Immature natural killer cell (primary cell): ENCODE measurements around the gene ISLR2. TPM values are rescaled to one million over a fixed set of nuclear protein-coding genes. Genes with fewer than 3 reads are reported as not detected.

Experiments
- DNase-seq, 3 donors: peaks; one replicate each; pipeline ENCODE4 v3.0.0; 2022; ENCODE audit warnings: mixed read lengths in 1 of 3
- H3K27ac Mint-ChIP-seq, 6 donors: one replicate each; pipeline ENCODE4 v1.8.0; 2020; ENCODE audit warnings: mixed read lengths in 6 of 6, mild to moderate bottlenecking in 5 of 6, inconsistent platforms in 4 of 6, moderate library complexity in 3 of 6
- H3K27me3 Mint-ChIP-seq, 3 donors: one replicate each; pipeline ENCODE4 v1.8.0; 2020 to 2021; ENCODE audit warnings: low read depth in 3 of 3, mild to moderate bottlenecking in 3 of 3, mixed read lengths in 3 of 3, moderate library complexity in 3 of 3, inconsistent platforms in 1 of 3
- H3K36me3 Mint-ChIP-seq, 3 donors: one replicate each; pipeline ENCODE4 v1.8.0; 2020; ENCODE audit warnings: mixed read lengths in 3 of 3, inconsistent platforms in 2 of 3, mild to moderate bottlenecking in 2 of 3
- H3K4me1 Mint-ChIP-seq, 2 donors: one replicate each; pipeline ENCODE4 v1.8.0; 2020; ENCODE audit warnings: inconsistent platforms in 2 of 2, mild to moderate bottlenecking in 2 of 2, mixed read lengths in 2 of 2, moderate library complexity in 1 of 2
- H3K4me3 Mint-ChIP-seq, 5 donors: one replicate each; pipeline ENCODE4 v1.8.0; 2020; ENCODE audit warnings: mild to moderate bottlenecking in 5 of 5, mixed read lengths in 5 of 5, inconsistent platforms in 3 of 5, moderate library complexity in 3 of 5
- H3K9me3 Mint-ChIP-seq, 6 donors: one replicate each; pipeline ENCODE4 v1.8.0; 2020; ENCODE audit warnings: mild to moderate bottlenecking in 6 of 6, mixed read lengths in 6 of 6, inconsistent platforms in 4 of 6, moderate library complexity in 3 of 6
- polyA plus RNA-seq, 3 donors: library from polyadenylated mRNA; unstranded; fragments of 300-500 nt; fragmentation: Illumina TruSeq; gene quantifications; one replicate each; pipeline ENCODE4 v1.2.3, GENCODE V29; 2021

Gene ISLR2
- polyA plus RNA-seq, 3 donors from 2014 or later, result not detected

- Mint-ChIP-seq H3K9me3 (no peaks in the 10 kb centered on the region), H3K4me1 (no peaks in the 10 kb centered on the region), H3K36me3 (no peaks in the 10 kb centered on the region), H3K4me3 (no peak overlapping the region), H3K27ac (no peak overlapping the region), H3K27me3 (peaks cover 0 to 5% (median 2%) of the 10 kb centered on the region in 3 donors)
- no peak for DNase-seq
Measured at GRCh38 chr15:74172701-74173379, 42.5 kb downstream of the ISLR2 start.

GRCh38 chr15:74173380-74174218 lies 43.2 kb downstream of the ISLR2 start, which contains the start of gene ISLR:
Gene ISLR, plus strand, starts transcription at chr15:74173710. Its CDS starts 1,149 bp downstream, at chr15:74174859.
- DNase-seq, result no peak
- H3K27me3 Mint-ChIP-seq, result peaks cover 0 to 5% (median 2%) of the 10 kb centered on the region in 3 donors
- H3K36me3 Mint-ChIP-seq, result no peaks in the 10 kb centered on the region
- H3K4me3 Mint-ChIP-seq, result no peak within 1 kb of the TSS
- H3K4me1 Mint-ChIP-seq, result no peaks in the 10 kb centered on the region
- H3K9me3 Mint-ChIP-seq, result no peaks in the 10 kb centered on the region
- no peak within 1 kb of the TSS for H3K27ac Mint-ChIP-seq

- H3K27ac Mint-ChIP-seq, result no peak overlapping the region
- H3K4me1 Mint-ChIP-seq, result no peaks in the 10 kb centered on the region
- DNase-seq, result no peak
- no peaks in the 10 kb centered on the region for H3K36me3 Mint-ChIP-seq
- peaks cover 0 to 4% (median 2%) of the 10 kb centered on the region in 3 donors for H3K27me3 Mint-ChIP-seq
- H3K4me3 Mint-ChIP-seq, result no peak overlapping the region
- H3K9me3 Mint-ChIP-seq, result no peaks in the 10 kb centered on the region
Measured at GRCh38 chr15:74174219-74174957, 44.0 kb downstream of the ISLR2 start.

- no peaks in the 10 kb centered on the region for H3K4me1 Mint-ChIP-seq
- no peaks in the 10 kb centered on the region for H3K36me3 Mint-ChIP-seq
- peaks cover 0 to 4% (median 2%) of the 10 kb centered on the region in 3 donors for H3K27me3 Mint-ChIP-seq
- H3K4me3 Mint-ChIP-seq, result no peak overlapping the region
- no peak overlapping the region for H3K27ac Mint-ChIP-seq
- no peak for DNase-seq
- H3K9me3 Mint-ChIP-seq, result no peaks in the 10 kb centered on the region
Measured at GRCh38 chr15:74174958-74175253, 44.5 kb downstream of the ISLR2 start.

GRCh38 chr15:74175271-74176191 lies 45.1 kb downstream of the ISLR2 start:
- no peaks in the 10 kb centered on the region for H3K36me3 Mint-ChIP-seq
- no peak overlapping the region for H3K27ac Mint-ChIP-seq
- no peak for DNase-seq
- no peaks in the 10 kb centered on the region for H3K4me1 Mint-ChIP-seq
- H3K27me3 Mint-ChIP-seq, result peaks cover 1 to 4% (median 2%) of the 10 kb centered on the region in 3 donors
- H3K4me3 Mint-ChIP-seq, result no peak overlapping the region
- H3K9me3 Mint-ChIP-seq, result no peaks in the 10 kb centered on the region

GRCh38 chr15:74176262-74177214 lies 46.2 kb downstream of the ISLR2 start:
- Mint-ChIP-seq H3K4me3 (no peak overlapping the region), H3K9me3 (no peaks in the 10 kb centered on the region), H3K36me3 (no peaks in the 10 kb centered on the region), H3K27ac (no peak overlapping the region), H3K27me3 (peaks cover 0 to 4% (median 3%) of the 10 kb centered on the region in 3 donors), H3K4me1 (no peaks in the 10 kb centered on the region)
- no peak for DNase-seq

GRCh38 chr15:74178326-74179100 lies 48.1 kb downstream of the ISLR2 start:
- peaks cover 0 to 3% (median 2%) of the 10 kb centered on the region in 3 donors for H3K27me3 Mint-ChIP-seq

GRCh38 chr15:74179101-74179841 lies 48.9 kb downstream of the ISLR2 start:
- H3K27me3 Mint-ChIP-seq, result peaks cover 2 to 3% (median 3%) of the 10 kb centered on the region in 3 donors
- H3K9me3 Mint-ChIP-seq, result no peaks in the 10 kb centered on the region
- H3K4me1 Mint-ChIP-seq, result no peaks in the 10 kb centered on the region
- H3K36me3 Mint-ChIP-seq, result no peaks in the 10 kb centered on the region
- no peak overlapping the region for H3K27ac Mint-ChIP-seq
- DNase-seq, result no peak
- H3K4me3 Mint-ChIP-seq, result no peak overlapping the region

More at GRCh38 chr15:74178326-74179100, 48.1 kb downstream of the ISLR2 start:
- H3K27ac Mint-ChIP-seq, result no peak overlapping the region
- no peak for DNase-seq
- H3K36me3 Mint-ChIP-seq, result no peaks in the 10 kb centered on the region
- H3K9me3 Mint-ChIP-seq, result no peaks in the 10 kb centered on the region
- H3K4me3 Mint-ChIP-seq, result no peak overlapping the region
- H3K4me1 Mint-ChIP-seq, result no peaks in the 10 kb centered on the region

- Mint-ChIP-seq H3K36me3 (no peaks in the 10 kb centered on the region), H3K27ac (no peak overlapping the region), H3K9me3 (no peaks in the 10 kb centered on the region), H3K4me1 (no peaks in the 10 kb centered on the region), H3K27me3 (peaks cover 2 to 3% (median 3%) of the 10 kb centered on the region in 3 donors), H3K4me3 (no peak overlapping the region)
- no peak for DNase-seq
Measured at GRCh38 chr15:74179983-74180880, 49.8 kb downstream of the ISLR2 start.

- H3K36me3 Mint-ChIP-seq, result no peaks in the 10 kb centered on the region
- no peaks in the 10 kb centered on the region for H3K9me3 Mint-ChIP-seq
- no peak overlapping the region for H3K27ac Mint-ChIP-seq
- no peak for DNase-seq
- no peak overlapping the region for H3K4me3 Mint-ChIP-seq
- H3K4me1 Mint-ChIP-seq, result no peaks in the 10 kb centered on the region
- H3K27me3 Mint-ChIP-seq, result peaks cover 3 to 4% (median 4%) of the 10 kb centered on the region in 3 donors
Measured at GRCh38 chr15:74180881-74181602, 50.7 kb downstream of the ISLR2 start.
